HG03196 (cell line): Measurements from ENCODE around the gene ARHGEF17.

Source experiments
- ATAC-seq: cut with Tn5 transposase; IDR thresholded peaks from one replicate; pipeline ENCODE4 v1.9.1; 2021; ENCODE audit not compliant: unreplicated experiment

Gene ARHGEF17

DNA sequence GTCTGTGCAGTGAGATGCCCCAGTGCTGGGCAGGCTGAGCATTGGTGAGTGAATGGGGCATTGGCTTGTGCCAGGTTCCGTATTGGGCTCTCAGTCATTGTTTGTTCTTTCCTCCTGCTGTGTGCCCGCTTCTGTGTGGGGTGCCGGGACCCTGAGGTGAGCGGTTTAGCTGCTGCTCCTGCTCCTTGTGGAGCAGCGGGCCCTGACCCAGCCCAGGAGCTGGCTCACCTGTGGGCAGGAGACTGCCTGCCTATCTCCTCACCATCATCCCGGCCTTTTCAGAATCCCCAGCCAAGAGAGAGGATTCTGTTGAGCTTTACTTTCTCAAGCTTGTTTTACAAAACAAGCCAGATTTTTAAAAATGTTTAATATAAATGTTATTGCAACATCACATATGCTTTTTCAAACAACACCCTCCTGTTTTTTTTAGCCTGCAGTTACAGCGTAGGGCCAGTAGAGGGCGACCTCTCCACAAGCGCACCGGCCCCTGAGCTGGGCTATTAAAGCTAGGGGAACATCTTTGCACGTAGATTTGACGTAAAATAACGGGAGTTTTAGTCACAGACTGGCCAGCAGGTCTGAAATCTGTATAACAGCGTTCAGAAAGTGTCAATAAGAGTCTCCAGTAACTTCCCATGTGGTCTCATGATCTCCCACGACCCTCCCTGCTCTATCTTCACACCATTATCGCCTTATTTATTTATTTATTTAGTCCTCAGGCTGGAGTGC is 43.0 kb downstream of the ARHGEF17 start:
- ATAC-seq = no peak

DNA sequence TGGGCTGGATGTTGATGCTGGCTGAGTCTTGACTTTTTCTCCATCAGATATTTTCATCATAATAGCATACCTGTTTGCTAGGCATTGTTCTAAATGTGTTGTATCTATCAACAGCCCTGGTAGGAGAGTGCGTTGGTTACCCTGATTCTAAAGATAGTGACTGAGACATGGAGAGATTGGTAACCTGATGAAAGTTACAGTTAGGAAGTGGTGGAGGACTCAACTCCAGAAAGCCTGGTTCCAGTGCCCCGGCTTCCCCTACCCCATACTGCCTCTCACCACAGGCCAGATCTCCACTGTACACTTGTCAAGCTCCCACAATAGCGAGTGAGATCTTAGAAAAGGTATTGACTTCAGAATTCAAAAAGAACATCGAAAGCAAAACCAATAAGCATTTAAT is 45.3 kb downstream of the ARHGEF17 start:
- no peak for ATAC-seq

DNA sequence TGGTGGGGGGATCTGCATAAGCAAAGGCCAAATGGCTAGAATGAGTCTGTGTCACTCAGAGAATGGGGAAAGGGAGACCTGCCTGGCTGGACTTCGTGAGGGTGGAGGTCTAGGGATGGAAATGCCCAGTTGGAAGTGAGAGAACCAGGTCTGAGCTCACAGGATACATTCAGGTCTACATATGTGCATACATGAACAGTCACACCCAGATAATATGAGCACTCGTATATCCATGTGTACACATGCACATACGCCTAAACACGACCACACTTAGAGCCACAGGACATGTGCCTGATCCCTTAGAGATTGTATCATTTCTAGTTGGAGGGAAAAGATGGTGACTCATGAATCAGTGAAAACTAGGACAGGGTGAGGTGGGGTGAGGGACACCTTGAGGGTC is 47.0 kb downstream of the ARHGEF17 start:
- ATAC-seq = no peak

DNA sequence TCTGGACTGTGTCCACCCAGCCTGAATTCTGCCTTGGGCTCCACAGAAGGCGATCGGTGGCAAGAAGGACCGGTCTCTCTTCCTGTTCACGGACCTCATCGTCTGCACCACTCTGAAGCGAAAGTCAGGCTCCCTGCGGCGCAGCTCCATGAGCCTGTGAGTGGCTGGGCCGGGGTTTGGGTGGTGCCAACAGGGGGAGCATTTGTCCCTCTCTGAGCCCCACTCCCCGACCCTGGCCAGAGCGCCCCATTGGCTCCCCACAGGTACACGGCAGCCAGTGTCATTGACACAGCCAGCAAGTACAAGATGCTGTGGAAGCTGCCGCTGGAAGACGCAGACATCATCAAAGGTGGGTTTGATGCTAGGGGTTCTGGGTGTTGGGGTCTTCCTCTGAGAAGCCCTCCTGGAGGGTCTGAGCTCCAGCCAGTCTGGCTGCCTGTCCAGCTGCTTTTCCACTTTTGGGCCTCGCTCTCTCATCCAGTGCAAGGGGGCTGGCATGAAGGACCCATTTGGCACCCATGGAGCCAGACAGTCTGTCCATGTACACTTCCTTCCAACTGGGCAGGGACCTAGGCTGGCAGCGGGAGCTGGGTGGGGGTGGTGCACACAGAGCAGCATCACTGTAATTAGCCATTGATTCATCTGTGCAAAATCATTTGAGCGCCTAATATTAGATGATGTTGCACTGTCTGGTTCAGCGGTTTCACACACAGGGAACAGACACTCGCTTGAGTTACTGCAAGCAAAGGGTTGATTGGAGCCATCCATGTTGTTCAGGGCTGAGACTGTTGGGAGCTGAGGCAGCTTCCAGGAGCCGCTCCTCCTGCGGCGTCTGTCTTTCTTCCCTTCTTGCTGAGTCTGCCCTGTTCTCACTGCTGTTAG is 49.1 kb downstream of the ARHGEF17 start:
- no peak for ATAC-seq

DNA sequence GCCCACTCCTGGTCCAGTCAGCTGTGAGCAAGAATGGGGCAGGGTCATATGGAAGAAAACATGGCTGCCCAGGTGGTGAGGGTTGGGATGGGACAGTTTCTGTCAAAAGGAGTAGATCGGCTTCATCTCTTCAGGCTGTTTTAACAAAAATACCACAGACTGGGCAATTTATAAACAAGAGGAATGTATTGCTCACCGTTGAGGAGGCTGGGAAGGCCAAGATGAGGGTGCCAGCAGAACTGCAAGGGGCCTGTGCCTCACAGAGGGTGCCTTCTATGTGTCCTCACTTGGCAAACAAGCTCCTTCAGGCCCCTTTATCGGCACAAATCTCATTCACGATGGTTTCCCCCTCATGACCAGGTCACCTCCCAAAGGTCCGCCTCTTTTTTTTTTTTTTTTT is 50.0 kb downstream of the ARHGEF17 start:
- ATAC-seq = no peak

DNA sequence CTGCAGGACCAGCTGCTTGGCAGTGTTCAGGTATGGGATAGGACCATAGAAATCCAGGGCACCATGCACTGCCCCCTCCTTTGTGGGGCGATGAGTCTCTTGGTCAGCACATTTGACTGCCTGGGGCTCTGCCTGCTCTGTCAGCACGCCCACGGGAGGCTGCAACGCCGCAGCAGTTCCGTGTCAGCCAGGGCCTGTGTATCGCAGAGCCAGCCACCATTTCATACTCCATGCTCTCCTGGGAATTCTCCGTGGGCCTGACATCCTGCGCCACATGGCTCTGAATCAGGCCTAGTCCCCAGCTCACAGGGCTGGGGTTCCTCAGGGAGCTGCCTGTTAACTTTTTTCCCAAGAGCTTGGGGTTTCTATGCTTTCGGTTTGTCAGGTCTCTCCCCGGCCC is 51.3 kb downstream of the ARHGEF17 start:
- no peak for ATAC-seq

DNA sequence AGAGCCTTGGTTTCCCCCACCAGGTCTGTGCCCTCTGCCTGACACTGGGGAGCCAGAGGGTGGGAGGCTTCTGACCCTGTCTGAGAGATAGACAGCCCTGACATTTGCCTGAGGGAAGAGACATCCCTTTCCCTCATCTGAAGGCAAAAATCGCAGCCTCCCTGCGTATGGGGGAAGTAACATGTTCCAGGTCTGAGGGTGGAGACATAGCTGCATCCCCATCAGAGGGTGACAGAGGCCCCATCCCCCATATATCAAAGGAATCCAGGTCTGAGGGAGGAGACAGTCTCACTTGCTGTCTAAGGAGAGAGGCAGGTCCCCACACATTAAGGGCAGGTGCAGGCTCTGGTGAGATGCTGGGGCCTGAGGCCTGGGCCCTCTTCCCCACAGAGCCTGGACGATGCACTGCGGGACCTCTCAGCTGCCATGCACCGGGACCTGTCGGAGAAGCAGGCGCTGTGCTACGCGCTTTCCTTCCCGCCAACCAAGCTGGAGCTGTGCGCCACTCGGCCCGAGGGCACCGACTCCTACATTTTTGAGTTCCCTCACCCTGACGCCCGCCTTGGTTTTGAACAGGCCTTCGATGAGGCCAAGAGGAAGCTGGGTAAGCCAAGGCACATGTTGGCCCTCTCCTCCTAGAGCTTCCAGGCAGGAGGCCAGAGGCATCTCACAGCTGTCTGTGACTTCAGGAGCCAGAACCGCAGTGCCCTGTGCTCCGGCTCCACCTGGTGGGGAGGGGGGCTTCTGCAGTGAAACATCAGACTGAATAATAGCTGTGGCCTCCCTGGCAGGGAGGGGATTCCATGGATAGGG is 52.1 kb downstream of the ARHGEF17 start:
- no peak for ATAC-seq

DNA sequence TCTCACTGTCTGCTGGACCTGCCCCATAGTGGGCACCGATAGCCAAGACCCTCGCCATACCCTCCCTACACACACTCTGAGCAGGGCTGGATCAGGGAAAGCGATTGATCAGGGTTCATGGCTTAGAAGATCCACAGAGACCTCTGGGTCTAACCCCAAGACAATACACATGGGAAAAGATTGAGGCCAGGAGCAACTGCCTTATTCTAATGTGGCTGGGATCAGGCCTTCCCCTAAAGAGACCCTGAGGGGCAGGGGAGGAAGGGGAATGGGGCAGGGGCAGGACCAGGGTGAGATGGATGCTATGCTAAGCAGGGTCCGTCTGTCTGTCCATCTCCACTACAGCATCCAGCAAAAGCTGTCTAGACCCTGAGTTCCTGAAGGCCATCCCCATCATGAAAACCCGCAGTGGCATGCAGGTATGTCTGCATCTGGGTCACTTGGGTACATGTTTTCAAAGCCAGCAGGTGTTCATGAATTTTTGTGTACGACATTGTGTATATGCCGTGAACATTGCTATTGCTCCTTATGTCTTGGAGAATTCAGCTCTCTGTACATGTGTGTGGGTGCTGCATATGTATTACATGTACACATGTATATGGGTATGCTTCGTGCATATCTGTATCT is 52.8 kb downstream of the ARHGEF17 start:
- ATAC-seq = no peak

DNA sequence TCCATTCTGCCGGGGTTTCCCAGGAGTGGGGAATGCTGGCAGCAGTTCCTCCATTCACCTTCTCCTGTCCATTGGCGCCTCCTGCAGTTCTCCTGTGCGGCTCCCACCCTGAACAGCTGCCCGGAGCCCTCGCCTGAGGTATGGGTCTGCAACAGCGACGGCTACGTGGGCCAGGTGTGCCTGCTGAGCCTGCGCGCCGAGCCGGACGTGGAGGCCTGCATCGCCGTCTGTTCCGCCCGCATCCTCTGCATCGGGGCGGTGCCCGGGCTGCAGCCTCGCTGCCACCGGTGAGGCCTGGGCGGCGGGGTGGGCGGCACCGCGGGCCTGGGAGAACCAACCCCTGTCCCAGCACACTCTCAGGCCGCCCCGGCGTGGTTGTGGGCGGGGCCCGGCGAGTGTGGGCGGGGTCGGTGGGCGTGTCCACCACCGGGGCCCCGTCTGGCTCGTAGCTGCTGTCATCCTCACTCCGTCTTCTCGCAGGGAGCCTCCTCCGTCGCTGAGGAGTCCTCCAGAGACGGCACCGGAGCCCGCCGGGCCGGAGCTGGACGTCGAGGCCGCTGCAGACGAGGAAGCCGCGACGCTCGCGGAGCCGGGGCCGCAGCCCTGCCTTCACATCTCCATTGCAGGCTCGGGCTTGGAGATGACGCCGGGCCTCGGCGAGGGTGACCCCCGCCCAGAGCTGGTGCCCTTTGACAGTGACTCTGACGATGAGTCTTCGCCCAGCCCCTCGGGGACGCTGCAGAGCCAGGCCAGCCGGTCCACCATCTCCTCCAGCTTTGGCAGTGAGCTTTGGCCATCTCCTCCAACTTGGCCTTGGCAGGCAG is 54.1 kb downstream of the ARHGEF17 start:
- ATAC-seq = no peak

DNA sequence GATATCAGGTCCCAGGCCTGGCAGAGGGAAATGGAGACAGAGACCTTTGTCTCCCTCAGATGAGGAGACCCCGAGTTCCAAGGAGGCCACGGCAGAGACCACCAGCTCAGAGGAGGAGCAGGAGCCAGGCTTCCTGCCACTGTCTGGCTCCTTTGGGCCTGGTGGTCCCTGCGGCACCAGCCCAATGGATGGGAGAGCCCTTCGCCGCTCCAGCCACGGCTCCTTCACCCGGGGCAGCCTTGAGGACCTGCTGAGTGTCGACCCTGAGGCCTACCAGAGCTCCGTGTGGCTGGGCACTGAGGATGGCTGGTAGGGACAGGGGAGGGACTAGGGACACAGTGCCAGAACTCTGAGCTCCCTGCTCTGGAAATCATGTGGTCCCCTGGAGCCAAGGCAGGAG is 55.1 kb downstream of the ARHGEF17 start:
- ATAC-seq = no peak

DNA sequence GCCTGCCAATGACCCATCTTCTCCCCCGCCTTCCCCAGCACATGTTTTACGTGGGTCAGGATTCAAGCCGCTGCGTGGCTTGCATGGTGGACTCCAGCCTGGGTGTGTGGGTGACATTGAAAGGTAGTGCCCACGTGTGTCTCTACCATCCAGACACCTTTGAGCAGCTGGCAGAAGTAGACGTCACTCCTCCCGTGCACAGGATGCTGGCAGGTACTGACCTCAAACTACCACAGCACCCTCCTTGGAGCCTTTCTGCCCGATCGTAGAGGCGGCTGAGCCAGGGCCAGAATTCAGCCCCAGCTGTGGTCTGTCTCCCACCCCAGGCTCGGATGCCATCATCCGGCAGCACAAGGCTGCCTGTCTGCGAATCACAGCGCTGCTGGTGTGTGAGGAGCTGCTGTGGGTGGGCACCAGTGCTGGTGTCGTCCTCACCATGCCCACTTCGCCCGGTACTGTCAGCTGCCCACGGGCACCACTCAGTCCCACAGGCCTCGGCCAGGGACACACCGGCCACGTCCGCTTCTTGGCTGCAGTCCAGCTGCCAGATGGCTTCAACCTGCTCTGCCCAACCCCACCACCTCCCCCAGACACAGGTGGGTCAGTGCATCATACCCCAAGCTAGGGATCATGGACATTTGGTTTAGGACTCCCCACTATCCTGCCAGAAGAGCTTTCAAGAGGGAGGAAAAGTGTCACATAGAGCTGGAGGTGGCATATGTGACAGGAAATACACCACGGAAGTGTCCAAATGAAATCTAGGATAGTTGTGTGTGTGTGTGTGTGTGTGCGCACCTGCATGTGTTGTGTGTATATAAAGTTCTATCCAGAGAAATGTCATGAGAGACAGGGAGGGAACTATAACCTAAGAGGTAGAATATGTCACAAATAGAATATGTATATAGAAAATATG is 57.5 kb downstream of the ARHGEF17 start:
- no peak for ATAC-seq

DNA sequence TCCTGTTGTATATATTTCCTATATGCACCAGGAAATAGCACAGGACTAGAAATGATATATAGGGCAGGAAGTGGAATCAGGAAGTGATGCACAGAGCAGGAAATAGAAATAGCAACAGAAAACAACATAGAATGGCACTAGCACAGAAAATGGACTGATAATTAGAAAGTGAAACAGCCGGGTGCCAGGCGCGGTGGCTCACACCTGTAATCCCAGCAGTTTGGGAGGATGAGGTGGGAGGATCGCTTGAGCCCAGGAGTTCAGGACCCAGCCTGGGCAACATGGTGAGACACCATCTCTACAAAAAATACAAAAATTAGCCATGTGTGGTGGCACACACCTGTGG is 58.2 kb downstream of the ARHGEF17 start:
- no peak for ATAC-seq

DNA sequence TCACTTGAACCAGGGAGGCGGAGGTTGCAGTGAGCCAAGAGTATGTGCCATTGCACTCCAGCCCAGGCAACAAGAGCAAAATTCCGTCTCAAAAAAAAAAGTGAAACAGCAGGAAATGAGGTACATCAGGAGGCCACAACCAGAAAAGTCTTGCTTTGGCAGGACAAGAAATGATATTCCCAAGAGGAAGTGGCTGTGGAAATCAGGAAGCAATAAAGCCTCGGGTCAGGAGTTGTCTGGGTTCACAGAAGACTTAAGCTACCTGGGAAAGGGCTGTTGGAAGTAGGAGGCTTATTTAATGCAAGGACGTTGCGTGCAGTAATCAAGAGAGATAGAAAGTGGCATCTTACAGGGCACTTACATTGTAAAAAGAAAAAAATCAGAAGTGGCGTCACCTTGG is 58.9 kb downstream of the ARHGEF17 start:
- ATAC-seq = no peak

DNA sequence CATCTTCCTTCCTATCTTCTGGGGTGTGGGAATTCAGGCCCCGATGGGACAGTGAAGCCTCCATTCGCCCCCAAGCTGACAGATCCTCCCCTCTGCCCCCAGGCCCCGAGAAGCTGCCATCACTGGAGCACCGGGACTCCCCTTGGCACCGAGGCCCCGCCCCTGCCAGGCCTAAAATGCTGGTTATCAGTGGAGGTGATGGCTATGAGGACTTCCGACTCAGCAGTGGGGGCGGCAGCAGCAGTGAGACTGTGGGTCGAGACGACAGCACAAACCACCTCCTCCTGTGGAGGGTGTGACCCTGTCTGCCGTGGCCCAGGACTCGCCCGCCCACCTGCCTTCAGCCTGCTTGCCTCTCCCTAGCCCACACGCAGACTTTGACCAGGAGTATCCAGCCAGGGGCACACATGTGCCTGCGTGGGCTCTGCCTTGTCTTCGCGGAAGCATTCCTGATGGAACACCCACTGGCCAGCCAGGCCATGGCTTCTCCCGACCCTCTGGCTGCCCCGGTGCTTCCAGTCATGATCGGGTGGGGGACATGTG is 59.5 kb downstream of the ARHGEF17 start:
- ATAC-seq = no peak

DNA sequence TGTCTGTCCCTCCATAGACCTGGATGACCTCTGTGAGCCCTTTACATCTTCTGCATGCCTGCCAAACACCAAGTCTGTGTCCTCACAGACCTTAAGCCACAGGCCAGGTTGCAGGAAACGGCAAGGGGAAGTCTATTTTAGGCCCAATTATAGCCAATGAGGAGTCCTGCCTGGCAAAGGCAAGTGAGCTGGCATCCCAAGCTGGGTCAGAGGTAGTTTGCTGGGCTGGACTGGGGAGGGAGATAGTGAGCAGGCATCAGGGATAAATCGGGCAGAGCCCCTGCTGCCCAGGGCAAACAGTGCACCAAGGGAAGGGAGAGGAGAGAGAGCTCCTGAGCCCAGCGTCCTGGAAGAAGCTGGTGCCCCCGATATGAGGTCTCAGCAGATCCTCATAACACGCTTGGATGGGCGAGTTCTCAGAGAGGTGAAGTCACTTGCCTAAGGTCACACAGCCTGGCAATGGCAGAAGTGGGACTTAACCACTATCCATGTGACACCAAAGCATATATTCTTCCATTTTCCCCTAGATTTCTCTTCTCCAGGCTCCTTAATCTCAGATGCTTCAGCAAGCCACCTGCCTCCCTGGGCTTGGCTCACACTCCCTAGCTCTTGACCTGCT is 64.4 kb downstream of the ARHGEF17 start:
- no peak for ATAC-seq

DNA sequence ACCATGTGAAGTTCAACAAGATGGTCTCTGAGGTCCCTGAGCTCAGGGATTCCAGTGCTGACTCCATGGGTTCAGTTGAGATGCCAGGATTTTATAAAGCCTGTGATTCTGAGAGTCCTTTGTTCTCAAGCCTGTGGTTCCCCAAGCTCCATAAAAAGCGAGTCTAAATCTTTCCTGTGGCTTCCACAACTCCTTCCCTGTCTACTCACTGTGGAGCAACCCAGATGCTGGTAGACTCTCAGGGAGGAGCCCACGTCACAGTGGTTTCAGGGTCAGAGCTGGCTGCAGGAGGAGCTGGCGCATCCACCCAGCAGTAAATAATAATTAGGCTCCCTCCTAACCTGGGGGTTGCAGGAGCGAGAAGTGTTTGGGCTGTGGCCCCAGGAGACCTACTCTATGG is 66.1 kb downstream of the ARHGEF17 start:
- ATAC-seq = no peak

DNA sequence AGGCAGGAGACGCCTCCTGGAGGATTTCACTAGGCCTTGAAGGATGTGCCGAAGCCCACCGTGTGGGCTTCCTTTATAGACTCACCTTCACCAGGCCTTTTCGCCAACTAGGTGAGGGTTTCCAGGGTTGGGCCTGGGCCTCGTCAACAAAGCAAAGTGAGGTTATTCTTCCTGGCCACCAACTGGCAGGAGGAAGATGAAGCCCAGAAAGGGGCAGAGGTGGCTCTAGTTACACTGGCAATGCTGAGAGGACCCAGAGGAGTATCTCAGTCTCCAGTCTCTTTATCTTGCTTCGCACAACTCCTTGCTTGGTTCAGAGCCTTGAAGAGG is 67.7 kb downstream of the ARHGEF17 start:
- no peak for ATAC-seq

DNA sequence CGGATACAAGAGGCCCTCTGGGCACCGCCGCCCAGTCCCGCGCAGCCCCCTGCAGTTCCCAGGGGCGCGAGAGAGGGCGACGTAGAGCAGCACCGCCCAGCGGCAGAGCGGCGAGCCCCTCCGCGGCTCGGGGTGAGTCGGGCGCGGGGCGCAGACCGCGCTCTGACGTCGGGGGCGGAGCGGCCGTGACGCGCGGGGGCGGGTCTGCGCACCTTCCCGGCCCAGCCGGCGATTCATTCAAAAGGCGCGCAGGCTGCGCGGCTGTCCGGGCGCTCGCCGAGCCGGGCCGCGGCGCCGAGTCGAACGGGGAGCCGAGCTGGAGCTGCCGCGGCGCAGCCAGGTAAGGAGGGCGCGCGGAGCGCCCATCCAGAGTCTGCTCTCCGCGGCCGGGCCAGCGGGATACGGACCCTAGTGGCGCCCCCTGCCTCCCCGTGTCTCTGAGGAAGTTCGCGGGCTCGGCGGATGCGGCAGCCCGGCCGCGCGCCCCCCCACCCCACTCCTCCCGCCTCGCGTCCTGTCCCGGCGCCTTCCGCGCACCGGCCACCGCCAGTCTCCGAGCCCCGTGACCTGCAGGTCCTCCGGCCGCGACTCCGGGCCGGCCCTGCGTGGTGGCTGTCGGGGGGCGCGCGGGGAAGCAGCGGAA is 68.2 kb downstream of the ARHGEF17 start, which contains the start of gene RELT:
Gene RELT, plus strand, starts transcription at position 240 of the 643 bp plus-strand sequence. CDS start 12,738 bp downstream, outside the sequence.
- peak; percentile 68 for ATAC-seq
